ENCODE results near the gene ZNF474.

ZNF474 gene

DNA sequence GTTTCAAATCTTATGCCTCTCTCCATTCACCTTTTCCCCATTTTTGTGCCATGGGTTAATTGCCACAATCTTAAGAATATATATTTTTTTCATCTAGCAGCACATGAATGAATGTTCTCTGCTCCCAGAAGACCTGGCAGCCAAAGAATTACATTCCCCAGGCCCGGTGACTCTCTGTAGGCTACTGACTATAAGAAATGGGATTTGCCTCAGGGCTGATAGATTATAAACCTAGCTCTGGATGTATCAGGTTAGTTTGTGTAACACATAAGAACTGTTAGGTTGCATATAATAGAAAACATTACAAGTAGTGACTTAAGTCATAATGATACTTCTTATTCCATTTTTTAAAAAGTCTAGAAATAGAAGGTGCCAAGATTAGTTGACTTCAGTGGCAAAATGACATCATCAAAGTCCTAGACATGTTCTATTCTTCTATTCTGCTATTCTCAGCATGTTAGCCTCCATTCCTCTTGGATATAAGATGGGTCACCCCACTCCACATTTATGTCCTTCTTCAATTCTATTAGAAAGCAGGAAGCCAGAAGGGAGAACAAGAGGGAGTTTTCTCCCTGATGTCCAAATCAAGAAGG, 10.9 kb upstream of the ZNF474 start:
- no peak for DNase-seq (ENCODE audit: low spot score)

DNA sequence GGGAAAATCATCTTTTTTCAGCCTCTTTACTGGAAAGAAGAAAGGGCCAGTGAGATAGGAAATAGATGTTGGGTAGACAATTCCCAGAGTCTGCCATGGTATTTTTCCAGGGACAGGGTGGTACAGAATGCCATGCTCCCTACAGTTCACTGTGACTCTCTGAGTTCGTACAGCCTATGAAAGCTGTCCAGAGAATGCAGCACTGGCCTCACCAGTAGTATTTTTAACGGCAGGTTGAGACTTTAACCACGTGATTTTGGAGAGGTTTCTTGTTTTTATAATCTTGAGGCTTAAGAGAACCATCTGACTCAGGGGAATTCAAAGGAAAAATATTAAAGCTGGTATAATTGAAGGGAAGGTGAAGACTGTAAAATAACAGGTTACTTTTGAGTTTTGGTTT, 10.1 kb upstream of the ZNF474 start:
- no peak for DNase-seq (ENCODE audit: low spot score)

DNA sequence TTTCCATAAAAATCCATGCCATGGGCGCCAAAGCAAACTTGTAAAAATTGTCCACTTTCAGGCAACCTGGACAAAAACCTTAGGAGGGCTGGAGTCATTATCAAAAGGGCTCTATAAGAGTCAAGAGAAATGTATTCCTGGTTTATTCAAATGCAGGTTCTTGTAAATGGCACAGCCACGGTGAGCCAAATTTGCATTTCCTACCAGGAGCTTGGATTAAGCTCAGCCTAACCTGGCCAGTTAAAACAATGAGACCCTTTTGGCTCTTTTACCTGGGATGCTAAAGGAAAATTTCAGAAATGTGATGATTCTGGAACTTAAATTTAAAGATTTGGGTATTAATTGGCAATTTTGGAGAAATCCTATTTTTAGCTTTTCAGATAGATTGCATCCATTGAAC, 8.9 kb upstream of the ZNF474 start:
- no peak for DNase-seq (ENCODE audit: low spot score)

DNA sequence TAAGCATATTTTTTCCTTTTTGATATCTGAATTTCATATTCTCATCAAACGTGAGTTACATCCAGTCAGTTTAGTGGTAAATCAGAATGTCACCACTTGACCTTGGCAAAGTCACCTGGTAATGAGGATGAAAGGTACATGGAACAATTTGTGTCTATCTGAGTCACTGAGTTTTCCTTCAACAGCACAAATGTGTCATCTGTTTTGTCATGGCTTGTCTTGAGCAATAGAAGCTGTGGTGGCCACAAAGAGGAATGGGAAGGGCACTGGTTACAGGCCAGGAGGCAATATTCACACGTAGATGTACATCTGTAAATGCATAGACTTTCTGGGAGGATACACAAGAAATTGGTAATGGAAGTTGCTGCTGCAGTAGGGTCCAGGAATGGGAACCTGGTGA, 8.4 kb upstream of the ZNF474 start:
- no peak for DNase-seq (ENCODE audit: low spot score)

- DNase-seq (ENCODE audit: low spot score), result no peak
Measured at GRCh38 chr5:122121479-122122465, 7.6 kb upstream of the ZNF474 start.

- DNase-seq (ENCODE audit: low spot score), result no peak
Measured at GRCh38 chr5:122124766-122125165, 4.6 kb upstream of the ZNF474 start.

DNA sequence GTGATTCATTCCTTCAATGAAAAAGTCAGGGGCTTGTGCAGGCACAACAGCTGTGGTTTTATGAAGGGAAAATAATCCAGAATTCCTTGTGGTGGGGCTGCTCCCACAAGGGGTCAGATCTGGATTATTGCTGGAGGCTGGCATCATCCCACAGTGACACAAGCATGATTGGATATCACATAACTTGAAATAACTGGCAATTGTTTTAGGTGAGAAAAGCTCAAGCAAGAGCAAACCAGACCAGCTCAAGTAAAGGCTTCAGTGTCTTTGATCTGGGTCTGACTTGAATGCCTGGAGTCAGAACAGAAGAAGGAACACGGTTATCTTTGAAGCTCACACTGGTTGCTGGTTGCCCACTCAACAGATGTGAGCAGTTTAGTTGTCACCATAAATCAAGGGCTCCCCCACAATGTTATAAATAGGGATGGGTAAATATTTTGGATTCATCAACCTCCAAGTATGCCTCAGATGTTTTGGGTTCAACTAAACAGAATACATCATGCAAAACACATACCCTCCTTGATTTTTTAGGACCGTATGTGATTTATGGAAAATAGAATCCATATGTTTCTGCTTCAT, 3.1 kb upstream of the ZNF474 start:
- DNase-seq (ENCODE audit: low spot score), result peak; percentile 36

- peak; percentile 35 for DNase-seq (ENCODE audit: low spot score)
Measured at GRCh38 chr5:122126756-122127321, 2.5 kb upstream of the ZNF474 start.

GRCh38 chr5:122130152-122130551, 806 bp downstream of the ZNF474 start:
- DNase-seq (ENCODE audit: low spot score), result no peak

- no peak for DNase-seq (ENCODE audit: low spot score)
Measured at GRCh38 chr5:122137702-122138101, 8.4 kb downstream of the ZNF474 start.

DNA sequence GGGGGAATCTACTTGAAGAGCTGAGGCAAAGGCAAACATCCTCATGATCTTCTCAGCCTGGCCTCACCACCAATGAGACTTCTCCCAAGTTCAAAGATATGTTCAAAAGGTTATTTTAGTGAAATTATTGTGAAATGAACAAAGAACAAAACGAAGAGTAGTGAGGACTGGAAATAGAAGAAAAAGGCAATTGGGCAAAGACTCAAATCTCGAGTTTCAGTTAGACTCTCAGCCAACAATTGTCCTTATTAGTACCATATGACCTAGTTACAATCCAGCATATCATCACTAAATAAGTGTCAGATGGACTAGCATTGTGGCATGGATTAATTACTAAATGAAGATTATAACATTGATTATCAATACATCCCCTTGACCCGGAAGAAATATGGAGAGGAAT, 9.0 kb downstream of the ZNF474 start:
- DNase-seq (ENCODE audit: low spot score), result no peak

DNA sequence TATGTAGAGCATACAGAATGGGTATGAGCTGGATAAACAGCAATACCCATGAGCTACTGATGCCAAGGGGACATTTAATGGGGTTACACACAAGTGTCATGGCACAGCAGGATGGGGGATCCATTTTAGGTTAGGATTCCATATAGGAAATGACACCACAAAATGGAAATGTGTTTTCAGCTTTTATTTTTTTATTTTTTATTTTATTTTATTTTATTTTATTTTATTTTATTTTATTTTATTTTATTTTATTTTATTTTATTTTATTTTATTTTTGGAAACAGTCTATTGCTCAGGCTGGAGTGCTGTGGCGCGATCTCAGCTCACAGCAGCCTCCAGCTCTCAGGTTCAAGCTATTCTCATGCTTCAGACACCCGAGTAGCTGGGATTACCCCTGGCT, 11.6 kb downstream of the ZNF474 start:
- DNase-seq (ENCODE audit: low spot score), result no peak

- DNase-seq (ENCODE audit: low spot score), result no peak
Measured at GRCh38 chr5:122141751-122142150, 12.4 kb downstream of the ZNF474 start.

GRCh38 chr5:122142480-122143164, 13.3 kb downstream of the ZNF474 start:
- peak; percentile 27 for DNase-seq (ENCODE audit: low spot score)

DNA sequence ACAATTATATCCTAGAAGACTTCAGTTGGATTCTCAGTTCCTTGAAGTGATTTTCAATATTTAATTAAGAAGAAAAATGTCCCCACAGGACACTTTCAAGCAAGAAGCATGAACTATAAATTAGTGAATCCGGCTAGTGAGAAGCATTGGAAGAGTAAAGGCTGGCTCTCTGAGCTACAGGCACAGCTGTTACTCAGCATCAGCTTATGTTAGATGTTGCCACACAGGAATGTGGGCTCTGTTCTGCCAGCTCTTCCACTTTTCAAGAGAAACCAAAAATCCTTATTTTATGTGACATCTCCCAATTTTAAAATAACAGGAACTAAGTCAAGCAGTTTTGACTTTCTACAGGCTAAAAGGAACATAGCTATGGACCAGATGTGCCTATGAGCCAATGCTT, 14.9 kb downstream of the ZNF474 start:
- peak; percentile 46 for DNase-seq (ENCODE audit: low spot score)

DNA sequence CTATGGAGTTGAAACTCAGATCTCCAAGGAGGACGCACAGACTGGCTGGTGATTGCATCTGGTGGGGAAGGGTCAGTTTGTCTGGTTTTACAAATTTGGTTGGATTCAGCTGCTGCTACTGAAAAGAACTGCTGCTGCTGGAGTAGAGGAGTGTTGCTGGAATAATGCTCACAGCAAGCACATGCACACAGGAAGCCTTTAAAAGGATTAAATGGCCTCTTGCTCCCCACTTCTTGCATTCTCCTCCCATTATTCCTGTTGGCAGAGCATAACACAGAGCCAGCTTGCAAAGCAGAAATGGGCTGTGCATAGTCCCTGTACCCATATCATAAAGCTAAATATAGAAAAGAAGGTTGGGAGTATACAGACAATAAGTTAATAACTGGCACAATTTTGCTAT, 16.6 kb downstream of the ZNF474 start:
- DNase-seq (ENCODE audit: low spot score), result no peak

DNA sequence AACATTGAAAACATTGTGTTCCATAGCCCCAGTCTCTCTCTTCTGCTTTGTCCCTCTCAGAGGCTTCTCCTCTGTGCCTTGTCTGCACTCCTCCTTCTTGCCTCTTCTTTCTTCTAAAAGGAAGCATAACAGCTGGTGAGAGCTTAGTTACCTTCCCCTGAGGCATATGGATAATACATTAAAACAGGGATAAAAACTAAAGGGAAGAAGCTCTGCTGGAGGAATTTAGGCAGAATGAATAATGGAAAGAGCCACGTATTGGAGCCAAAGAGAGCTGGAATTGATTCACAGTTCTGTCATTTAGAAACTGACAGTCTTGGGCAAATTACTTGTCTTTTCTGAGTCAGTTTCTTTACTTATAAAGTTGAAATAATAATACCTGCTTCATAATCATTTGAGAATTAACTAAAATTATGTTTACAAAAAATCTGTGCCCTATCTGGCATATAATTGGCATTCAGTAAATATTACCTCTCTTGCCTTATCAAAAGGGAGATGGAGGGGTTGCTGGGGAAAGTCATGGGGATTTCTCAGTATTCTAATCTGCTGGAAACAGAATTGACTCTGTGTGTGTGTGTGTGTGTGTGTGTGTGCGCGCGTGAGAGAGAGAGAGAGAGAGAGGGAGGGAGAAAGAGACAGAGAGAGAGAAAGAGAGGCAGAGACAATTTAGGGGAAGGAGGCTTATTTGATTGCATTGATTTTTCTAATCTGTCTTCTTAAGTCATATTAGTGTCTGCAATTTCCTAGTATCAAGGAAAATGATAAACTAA, 20.2 kb downstream of the ZNF474 start:
- no peak for DNase-seq (ENCODE audit: low spot score)

- DNase-seq (ENCODE audit: low spot score), result no peak
Measured at GRCh38 chr5:122150215-122150614, 20.9 kb downstream of the ZNF474 start.

GRCh38 chr5:122151640-122152039, 22.3 kb downstream of the ZNF474 start:
- peak; percentile 63 for DNase-seq (ENCODE audit: low spot score)

DNA sequence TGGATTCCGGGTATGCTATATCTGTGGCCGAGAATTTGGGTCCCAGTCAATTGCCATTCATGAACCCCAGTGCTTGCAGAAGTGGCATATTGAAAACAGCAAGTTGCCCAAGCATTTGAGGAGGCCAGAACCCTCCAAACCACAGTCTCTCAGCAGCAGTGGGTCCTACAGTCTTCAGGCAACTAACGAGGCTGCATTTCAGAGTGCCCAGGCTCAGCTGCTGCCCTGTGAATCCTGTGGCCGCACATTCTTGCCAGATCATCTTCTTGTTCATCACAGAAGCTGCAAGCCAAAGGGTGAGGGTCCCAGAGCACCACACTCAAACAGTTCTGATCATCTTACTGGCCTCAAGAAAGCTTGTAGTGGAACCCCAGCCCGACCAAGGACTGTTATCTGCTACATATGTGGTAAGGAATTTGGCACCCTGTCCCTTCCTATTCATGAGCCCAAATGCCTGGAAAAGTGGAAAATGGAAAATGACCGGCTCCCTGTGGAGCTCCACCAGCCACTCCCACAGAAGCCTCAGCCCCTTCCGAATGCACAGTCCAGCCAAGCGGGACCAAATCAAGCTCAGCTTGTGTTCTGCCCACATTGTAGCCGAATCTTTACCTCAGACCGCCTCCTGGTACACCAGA, 23.0 kb downstream of the ZNF474 start:
- peak; percentile 38 for DNase-seq (ENCODE audit: low spot score)

GRCh38 chr5:122153230-122153629, 23.9 kb downstream of the ZNF474 start:
- DNase-seq (ENCODE audit: low spot score), result peak; percentile 71

All from GM03348 (cell line).